AG04449 (cell line): ENCODE data around the gene IL37.
A peak's percentile ranks its signal among the peaks of the same experiment; 100 is the strongest.

Experiments used
- CTCF ChIA-PET: fragments of 350-600 bp; formaldehyde crosslinking; extraction: SDS; loops from one replicate; lab custom pipeline; 2021; ENCODE audit warnings: antibody characterized with exemption; lab: Yijun Ruan, JAX
- POLR2A ChIA-PET: fragments of 400-600, 350-600 bp; formaldehyde crosslinking; extraction: SDS; loops from one replicate; lab custom pipeline; 2020; ENCODE audit warnings: antibody characterized with exemption, inconsistent platforms; lab: Yijun Ruan, JAX
- DNase-seq: peaks from one replicate; pipeline ENCODE4 v3.0.0-alpha.2; 2010; ENCODE audit warnings: low read depth, low spot score
- H3K4me3 ChIP-seq: 2 replicates; pipeline ENCODE4 v1.5.1; 2011; ENCODE audit warnings: low read depth, mild to moderate bottlenecking, control low read depth, low read length
- CTCF ChIP-seq: IDR thresholded peaks from one replicate; pipeline ENCODE4 v1.5.1; 2011; ENCODE audit warnings: mild to moderate bottlenecking, moderate library complexity, low read length, control low read depth, inconsistent platforms; ENCODE audit not compliant: insufficient read depth; ENCODE audit errors: missing control alignments

Gene IL37

GRCh38 chr2:112938904-112939303 lies 27.9 kb downstream of the IL37 start:
- CTCF ChIA-PET = interaction anchor here (1.2 to 13.1 kb wide), 2 partner anchors 175 to 190 kb away, joined by 3 to 688 read pairs; no protein-coding TSS in a partner anchor
- POLR2A ChIA-PET = no interaction called here
- DNase-seq = no peak
- TF ChIP-seq CTCF = no peak
- no peak overlapping the region for H3K4me3 ChIP-seq

- CTCF ChIA-PET = interaction anchor here (1.8 to 13.1 kb wide), 5 partner anchors 10 to 212 kb away, joined by 7 to 688 read pairs (median 52); no protein-coding TSS in a partner anchor
- TF ChIP-seq CTCF = no peak
- H3K4me3 ChIP-seq = no peak overlapping the region
- DNase-seq = no peak
- POLR2A ChIA-PET = no interaction called here
These were observed 28.5 kb downstream of the IL37 start for GRCh38 chr2:112939425-112939824.

- H3K4me3 ChIP-seq = no peak overlapping the region
- ChIA-PET POLR2A (interaction anchor here (1.1 kb wide), 1 partner anchor 177 kb away, joined by 3 read pairs; the partner anchor contains the start of gene CKAP2L), CTCF (interaction anchor here (0.6 to 13.1 kb wide), 47 partner anchors 8 to 460 kb away, joined by 3 to 688 read pairs (median 5); partner anchors contain the start of genes CHCHD5 and CKAP2L)
- TF ChIP-seq CTCF = no peak
- DNase-seq = no peak
These were observed 30.1 kb downstream of the IL37 start for GRCh38 chr2:112940859-112941625.

DNA sequence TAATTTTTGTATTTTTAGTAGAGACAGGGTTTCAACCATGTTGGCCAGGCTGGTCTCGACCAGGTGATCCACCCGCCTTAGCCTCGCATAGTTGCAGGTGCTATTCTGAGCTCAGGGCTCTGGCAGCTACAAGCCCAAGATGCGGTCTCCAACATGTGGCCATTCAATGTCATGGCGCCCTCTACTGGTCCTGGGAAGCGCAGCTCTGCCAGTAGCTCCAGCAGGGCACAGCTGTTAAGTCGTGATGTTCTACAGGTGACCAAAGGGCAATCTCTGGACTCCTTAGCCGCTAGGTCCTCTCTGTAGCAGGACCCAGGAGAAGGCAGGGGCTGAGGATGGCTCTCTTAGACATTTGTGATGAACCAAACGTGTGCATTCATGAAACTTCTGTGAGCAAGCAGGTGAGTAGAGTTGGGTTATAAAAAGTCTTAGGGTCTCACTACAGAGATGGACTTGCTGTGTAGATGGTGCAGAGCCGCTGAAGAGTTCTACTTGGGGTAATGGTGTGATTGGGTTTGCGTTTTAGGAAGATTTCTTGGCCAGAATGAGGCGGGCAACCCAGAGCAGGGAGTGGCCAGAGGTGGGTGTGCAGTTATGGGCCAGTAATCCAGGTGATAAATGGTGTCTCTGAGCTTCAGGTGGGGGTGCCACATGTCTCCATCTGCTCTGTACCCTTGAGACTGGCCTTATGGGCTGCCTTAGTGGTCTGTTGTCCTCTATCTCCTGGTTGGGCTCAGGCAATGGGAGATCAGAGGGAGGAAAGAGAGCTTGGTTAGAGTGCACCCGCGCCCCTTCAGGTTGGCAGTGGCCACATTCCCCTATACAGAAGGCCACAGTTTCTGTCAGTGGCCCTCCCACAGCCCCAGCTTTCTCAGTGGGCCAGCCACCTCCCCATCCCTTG lies 31.0 kb downstream of the IL37 start:
- TF ChIP-seq CTCF = peak; percentile 95
- POLR2A ChIA-PET = interaction anchor here (1.1 kb wide), 1 partner anchor 178 kb away, joined by 3 read pairs; the partner anchor contains the start of gene CKAP2L
- CTCF ChIA-PET = interaction anchor here (0.6 to 13.1 kb wide), 54 partner anchors 8 to 461 kb away, joined by 3 to 688 read pairs (median 4); partner anchors contain the start of genes CHCHD5 and CKAP2L

GRCh38 chr2:112942654-112943002 lies 31.7 kb downstream of the IL37 start:
- no peak for TF ChIP-seq CTCF
- DNase-seq = no peak
- ChIA-PET CTCF (interaction anchor here (0.8 to 13.1 kb wide), 26 partner anchors 9 to 342 kb away, joined by 3 to 688 read pairs (median 7); no protein-coding TSS in a partner anchor), POLR2A (no interaction called here)
- H3K4me3 ChIP-seq = no peak overlapping the region

More for the DNA sequence above, 31.0 kb downstream of the IL37 start:
- H3K4me3 ChIP-seq = no peak overlapping the region
- DNase-seq = peak; percentile 14
